HG02840 (cell line): Measurements from ENCODE around the gene MEGF11.
"Not testable (repeated sequence)": the region's sequence is repeated elsewhere in the genome, so short reads cannot be mapped to it uniquely, and the experiment has no call there.

ENCODE experiments used
- ATAC-seq: cut with Tn5 transposase; IDR thresholded peaks from one replicate; pipeline ENCODE4 v1.9.1; 2021; ENCODE audit warnings: mild to moderate bottlenecking, moderate library complexity, moderate number of reproducible peaks; ENCODE audit not compliant: unreplicated experiment, low FRiP score

Gene MEGF11

DNA sequence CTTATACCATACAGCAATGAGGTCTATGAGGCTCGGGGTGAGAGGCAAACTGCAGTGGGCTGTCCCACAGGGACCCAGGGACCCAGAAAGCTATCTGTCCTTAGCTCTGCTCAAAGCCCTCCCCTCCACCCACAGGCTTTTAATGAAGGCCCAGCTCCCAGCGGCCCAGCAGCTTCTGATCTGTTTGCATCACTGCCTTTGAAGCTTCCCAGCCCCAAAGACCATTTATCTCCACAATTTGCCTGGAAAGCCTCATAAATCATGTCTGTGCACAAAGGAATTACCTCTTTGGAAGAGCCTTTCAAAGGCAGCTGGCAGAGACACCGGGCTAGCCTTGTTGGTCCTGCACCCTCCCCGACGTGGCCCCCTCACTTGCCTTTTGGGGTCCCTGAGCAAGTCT lies 260.3 kb downstream of the MEGF11 start:
- ATAC-seq, result no peak

DNA sequence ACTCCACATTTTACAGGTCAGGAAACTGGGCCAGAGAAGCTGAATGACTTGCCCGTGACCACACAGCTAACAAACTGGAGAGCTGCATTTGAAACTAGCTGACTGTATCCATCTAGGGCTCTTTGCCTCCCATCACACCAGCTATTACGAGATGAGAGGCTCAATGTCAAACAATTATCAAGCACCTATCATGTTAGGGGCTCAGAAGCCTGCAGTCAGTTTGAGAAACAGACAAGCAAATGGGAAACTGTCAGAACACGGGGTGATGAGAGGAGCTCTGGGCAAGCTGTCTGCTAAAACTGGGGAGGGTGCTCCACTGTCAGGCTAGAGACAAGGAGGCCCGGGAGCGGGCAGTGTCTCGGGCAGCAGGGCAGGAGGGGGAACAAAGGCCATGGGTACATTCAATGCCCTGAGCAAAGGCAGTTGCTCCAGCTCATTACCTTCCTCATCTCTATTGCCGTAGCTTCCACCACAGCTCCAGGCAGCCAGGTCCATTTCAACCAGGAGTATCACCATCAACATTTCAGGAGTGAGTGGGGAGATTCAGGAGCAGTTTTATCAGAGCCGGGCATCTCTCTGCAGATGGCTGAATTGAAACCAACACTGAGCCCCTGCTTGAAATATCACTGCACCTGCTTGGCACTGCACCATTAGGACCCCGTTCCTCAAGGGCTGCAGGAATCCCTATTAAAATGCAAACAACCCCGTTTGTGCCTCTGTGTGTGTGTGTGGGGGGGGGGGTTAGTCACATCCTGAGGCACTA lies 261.6 kb downstream of the MEGF11 start:
- ATAC-seq, result no peak

DNA sequence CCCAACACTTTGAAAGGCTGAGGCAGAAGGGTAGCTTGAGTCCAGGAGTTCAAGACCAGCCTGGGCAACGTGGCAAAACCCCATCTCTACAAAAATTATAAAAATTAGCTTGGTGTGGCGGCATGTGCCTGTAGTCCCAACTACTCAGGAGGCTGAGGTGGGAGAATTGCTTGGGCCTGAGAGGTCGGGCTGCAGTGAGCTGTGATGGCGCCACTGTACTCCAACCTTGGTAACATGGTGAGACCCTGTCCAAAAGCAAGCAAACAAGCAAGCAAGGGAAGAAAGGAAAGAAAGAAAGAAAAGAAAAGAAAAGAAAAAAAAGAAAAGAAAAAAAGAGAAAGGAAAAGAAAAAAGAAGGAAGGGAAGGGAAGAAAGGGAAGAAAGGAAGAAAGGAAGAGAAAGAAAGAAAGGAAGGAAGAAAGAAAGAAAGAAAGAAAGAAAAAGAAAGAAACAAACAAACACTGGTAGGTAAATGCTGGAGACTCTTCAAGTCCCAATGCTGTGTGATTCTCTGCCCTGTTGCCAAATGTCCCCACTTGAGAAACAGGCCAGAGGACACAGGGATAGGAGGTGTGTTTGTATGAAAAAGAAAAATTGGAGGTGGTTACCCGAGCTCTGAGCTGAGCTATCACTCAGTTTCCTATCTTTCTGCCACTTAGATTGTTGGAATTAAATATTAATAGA lies 263.1 kb downstream of the MEGF11 start:
- no peak for ATAC-seq

DNA sequence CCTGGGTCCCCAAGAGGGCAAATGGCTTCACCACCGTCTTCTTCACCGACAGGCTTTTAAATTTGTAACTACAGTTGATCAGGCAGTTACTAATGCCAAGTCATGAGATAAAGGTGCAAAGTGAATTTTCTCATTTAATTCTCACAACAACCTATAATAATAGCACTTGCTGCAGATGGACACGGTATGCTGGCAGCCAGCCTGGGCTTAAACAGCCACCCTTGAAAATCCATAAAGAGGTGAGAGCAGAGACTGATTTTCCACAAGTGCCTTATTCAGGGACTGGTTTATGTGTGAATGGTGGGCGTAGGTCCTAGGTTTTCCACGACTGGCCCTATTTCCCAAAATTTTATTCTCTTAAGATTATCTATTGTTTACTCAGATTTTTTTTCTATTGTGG lies 266.4 kb downstream of the MEGF11 start:
- no peak for ATAC-seq

DNA sequence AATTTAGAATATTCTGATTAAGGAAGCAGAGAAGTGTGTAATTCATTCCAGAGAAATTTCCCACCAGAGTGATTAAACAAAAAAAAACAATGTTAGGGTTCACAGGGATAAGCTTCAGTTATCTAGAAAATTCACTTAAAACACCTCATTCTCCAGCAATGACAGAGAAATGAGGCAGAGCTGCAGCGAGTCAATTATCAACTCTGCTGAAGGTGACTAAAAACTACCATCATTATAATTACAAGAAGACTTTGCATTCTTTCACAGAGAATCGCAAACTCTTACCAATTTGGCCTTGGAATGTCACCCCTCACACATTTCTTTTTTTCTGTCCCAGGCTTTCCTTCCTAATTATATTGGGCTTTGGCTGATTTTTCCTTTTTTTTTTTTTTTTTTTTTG lies 267.1 kb downstream of the MEGF11 start:
- no peak for ATAC-seq

DNA sequence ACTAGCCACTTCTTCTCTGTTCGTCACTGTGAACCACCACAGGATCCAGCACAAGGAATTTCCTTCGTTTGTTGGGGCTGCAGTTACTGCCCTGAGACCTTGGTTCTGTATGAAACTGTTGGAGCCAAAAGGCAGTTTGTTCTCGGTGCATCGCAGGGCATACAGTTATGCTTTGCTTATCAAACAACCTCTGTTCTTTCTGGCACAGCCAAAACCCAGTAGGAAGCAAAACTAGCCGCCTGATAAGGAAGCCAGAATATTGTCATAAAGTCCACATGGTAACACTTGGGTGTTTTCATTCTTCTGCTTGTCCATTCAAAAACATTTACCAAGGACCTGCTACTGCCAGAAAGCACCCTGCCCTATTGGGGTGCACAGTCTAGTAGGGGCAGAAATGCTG lies 268.2 kb downstream of the MEGF11 start:
- ATAC-seq, result no peak

DNA sequence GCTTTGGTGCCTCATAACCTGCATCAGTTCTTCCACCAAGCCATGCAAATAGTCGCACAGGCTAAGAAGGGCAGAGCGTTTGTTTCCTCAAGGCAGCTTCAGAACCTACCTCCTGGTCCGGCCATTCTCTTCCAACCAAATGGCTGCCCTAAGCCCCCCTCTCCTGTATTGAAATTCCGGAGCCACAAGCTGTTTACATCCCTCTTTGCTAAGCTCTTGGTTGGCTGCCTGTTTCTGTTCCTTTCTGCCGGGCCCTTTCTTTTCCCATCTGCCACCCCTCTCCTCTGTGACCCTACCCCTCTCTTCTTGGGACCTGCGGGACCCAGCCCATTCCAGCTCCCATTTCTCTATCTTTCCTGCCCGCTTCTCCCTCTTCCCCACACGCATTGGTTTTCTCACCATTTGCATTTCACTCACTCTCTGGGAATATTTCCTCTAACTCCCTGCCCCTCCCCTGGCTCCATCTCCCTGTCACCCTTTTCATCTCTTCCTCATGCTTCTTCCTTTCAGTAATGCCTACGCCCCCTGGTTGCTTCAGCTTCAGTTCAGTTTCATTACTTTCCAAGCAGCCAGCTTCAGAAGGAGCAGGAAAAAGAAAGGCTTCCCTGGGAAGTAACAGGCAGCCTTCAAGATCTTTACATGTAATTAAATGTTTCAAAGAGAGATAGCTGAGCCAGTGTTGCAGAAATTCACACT lies 270.8 kb downstream of the MEGF11 start:
- ATAC-seq, result no peak

DNA sequence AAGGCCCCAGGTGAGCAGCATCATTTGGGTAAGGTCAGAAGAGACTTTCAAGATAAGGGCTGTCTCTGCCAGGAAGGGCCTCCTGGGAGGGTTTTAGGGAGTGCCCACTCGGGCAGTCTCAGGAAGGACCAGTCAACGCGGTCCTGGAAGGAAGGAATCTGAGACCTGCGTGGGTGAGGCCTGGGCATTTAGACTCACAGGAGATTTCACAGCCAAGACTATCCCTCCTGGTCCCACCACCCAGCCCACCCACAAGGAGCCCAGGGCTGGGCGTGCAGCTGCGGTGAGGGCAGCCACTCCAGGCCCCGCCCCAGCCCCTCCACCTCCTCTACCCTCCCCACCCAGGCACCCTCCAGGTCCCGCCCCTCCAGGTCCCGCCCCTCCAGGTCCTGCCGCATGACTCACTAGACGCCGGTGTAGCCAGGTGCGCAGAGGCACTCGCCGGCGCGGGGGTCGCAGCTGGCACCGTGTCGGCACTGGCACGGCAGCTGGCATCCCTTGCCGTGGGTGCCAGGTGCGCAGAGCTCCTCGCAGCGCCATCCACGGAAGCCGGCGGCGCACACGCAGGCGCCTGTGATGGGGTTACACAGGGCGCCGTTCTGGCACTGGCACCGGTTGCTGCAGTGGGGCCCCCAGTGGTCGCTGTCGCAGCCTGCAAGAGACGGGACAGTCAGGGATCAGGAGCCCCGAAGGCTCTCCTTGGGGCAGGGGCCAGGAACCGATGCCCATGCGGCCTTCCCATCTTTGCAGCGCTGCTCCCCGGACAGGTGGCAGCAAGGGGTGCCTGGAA lies 271.5 kb downstream of the MEGF11 start:
- ATAC-seq, result no peak

DNA sequence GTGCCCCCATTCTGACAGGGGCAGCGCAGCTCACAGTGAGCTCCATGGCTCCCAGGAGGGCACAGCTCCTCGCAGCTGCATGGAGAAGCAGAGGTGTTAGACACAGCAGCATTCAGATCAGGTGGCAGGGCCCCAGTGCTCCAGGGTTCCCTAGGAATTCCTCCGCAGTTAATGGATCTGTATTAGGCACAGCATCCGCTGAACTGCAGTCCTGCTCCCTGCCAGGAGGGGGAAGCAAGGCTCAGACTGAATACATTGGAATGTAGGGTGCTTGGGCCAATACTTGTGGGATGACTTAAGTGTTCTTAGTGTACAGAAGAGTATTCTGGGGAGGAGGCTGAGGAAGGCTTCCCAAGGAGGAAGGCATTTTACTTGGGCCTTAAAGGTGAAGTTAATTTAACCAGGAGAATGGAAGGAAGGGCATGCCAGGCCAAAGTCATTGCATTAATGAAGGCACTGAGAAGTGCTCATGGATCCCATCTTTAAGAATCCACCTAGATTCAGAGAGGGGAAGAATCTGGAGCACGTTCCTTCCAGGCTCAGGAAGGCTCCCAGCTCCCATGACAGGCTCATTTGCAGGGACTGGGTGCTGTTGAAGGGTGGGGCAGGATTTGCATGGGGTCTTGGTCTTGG lies 272.6 kb downstream of the MEGF11 start:
- no peak for ATAC-seq

DNA sequence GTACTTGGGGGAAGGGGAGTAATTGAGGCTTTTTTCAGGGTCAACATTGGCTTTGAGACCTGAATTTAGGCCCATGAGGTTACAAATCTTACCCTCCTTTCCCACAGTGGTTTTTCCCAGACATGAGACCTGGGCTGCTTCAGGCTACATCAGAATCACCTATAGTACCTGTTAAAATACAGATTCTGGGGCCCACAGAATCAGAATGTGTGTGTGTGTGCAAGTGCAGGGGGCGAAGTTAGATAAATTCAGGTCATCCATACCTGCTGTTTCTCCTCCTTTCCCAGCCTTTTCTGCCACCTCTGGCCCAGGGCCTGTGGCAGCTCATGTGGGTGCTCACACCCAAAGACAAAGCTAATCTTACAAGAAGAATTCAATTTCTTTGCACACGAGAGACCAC lies 273.7 kb downstream of the MEGF11 start:
- no peak for ATAC-seq

DNA sequence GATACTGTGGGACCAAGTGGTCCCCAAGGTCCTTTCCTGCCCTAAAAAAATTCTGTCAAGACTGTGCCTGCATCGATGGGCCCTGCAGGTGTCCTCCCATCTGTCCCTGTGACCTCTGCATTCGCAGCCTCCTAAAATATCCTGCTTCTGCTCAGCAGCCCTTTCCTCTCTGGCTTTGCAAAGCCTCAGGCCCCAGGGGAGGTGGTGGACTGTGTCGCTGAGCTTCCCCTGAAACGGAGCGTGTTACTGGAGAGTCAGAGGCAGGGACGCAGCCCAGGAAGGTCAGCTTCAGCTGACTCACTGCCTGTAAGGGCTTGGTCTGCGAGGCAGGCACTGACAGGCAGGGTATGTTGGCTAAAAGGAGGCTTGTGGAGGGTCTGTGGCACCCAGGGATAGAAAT lies 274.2 kb downstream of the MEGF11 start:
- no peak for ATAC-seq

DNA sequence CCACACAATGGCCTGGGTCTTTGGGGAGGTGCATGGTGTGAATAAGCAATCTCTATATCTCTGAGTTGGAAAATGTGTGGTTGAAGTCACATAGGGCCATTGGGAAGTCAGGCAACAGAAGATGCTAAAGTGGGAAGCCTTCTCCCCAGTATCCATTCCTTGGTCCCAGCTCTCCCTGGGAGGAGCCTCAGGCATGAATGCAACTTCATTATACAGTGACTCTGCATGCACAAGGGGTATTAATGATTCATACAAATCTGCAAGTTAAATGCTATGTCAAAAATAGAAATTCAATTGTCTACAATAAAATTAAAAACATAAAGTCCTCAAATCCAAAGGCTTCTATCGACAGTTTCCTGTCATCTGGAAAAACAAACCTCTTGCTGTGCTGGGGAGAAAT lies 275.4 kb downstream of the MEGF11 start:
- no peak for ATAC-seq

DNA sequence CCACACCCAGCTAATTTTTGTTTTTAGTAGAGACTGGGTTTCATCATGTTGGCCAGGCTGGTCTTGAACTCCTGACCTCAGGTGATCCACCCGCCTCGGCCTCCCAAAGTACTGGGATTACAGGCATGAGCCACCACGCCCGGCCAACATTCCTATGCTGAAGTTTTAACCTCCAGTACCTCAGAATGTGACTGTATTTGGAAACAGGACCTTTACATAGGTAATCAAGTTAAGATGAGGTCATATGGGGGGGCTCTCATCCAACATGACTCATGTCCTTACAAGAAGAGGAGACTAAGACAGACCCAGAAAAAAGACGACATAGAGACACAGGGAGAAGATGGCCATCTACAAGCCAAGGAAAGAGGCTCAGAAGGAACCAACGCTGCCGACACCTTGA lies 277.4 kb downstream of the MEGF11 start:
- ATAC-seq, result not testable (repeated sequence)

DNA sequence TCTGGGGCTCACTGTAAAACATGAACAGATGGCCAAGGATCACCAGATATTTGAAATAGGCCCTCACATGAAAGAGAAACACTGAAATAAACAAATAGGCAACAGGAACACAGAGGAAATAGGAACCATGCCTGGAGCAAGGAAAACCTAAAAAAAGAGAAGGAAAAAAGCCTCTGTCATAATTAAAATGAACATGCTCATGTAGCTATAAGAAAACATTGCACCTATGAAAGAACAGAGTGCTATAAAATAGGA lies 281.9 kb downstream of the MEGF11 start:
- ATAC-seq, result no peak

DNA sequence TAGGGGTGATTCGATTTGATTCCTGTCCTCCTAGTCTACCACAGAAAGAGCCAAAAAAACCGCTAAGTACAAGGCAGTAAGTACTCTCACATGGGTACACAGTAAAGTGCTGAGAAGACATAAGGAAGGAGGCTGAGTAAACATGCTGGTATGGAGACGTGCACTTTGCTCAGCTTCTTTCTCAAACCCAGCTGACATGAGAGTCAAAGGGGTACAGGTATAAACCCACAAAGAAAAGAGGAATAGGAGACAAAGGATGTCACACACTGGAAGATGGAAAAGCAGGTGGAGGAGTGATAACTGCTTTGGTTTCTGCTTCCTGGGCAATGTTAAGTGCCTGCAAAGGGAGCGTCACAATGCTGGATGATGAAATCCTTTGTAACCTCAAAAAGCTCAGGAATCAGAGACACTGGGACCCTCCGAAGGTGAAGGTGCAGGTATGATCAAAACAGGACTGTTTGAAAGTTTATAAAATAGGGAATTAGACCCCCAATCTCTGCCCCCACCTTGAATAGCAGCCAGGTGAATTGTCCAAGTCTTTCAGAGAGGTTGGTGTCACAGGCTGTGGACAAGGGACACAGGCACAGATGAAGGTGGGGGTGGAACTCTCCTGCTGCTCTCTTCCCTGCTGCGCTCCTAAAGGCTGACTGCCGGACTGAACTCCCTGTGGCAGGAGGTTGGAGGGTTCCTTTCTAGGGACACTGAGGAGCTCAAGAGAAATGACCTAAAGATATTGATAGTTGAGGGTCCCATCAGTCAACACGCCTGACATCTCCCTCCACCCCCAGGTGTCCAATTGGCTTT lies 282.4 kb downstream of the MEGF11 start:
- no peak for ATAC-seq

DNA sequence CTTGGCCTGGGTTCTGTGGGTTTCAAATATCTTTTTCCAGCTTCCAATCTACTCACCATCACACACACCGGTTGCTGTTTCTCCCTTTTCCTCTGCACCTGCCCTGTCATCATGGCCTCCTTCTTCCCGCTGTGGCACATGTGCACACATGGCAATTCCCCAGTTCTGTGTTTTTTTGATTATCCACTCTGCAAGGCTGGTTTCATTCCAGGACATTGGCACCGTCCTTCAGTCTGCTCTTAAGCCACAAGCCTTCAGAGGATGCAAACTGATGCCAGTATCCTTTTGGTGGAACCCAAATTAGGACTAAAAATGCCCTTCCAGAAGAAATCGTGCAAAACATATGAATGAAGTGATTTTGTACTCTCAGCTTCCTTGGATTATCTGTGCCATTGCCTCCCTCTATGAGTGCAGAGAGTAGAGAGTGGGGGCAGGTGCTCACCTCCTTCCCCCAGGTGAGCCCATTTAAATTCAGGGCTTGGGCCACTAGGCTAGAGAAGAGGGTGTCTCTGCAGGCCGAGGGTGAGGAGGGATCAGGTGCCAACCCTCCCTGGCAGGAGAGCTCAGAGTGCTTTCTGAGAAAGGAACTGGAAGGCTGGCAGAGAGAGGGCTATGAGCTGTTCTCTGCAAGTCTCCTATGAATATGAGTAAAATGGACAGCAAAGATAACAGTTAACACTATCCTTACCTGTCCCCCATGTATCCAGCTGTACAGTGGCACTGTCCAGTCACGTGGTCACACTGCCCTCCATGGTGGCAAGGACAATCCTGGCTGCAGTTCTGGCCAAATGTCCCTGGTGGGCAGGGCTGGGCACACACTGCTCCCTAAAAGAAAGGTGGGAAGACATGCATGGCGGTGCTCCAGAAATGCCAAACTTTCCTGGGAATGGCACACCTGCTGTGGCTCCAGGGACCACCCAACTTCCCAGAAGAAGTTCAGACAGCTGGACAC lies 283.4 kb downstream of the MEGF11 start:
- ATAC-seq, result no peak

DNA sequence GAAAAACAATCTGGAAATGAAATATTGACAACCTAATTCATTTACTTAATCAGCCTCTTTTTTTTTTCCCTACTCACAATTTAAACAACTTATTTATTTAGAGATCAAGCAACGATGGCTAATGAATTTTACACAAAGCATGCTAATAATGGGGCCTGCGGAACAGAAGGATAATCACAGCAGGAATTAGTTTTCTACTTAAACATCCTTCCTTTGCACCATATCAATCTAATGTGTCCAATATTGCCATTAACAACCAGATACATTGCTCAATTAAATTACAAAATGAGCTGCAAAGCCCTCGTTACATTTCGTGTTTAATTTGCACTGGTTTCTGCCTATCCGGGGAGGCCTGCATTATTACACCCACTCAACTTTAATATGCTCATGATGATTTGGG lies 285.0 kb downstream of the MEGF11 start:
- no peak for ATAC-seq

DNA sequence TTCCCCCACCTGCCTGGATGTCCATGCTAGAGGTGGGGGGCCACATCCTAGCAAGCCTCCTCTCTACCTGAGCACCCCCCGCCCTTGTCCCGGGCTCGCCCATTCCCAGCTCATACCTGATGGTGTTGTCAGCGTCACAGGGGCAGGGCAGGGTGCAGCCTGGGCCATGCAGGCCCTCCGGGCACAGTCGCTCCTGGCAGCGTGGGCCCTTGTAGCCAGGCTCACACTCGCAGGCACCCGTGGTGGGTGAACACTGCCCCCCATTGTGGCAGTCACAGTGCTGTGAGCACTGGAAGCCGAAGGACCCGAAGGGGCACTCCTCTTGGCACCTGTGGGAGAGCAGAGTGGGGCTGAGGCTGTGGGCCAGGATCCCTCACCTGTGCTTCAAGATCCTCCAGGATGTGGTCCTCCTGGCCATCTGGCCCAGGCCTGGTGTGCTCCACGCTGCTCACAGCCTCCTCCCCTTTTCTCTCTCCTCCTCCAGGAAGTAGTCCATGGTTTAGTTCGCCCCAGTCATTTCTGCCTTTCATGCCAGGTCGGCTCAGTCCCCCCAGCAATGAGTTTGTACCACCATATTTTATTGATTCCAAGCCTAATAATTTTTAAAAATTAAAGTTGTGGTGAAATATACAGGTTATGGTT lies 288.6 kb downstream of the MEGF11 start:
- no peak for ATAC-seq
